HEK293 (cell line): ENCODE measurements around the gene PDSS2.

Experiments
- CTCF ChIA-PET: fragments of 350-600 bp; formaldehyde crosslinking; extraction: SDS; loops from one replicate; lab custom pipeline; 2021; ENCODE audit warnings: antibody characterized with exemption; lab: Yijun Ruan, JAX
- POLR2A ChIA-PET: fragments of 300-600 bp; formaldehyde crosslinking; extraction: SDS; loops from one replicate; lab custom pipeline; 2020; ENCODE audit warnings: antibody characterized with exemption, inconsistent platforms; lab: Yijun Ruan, JAX
- H3K27ac ChIP-seq: fragments of 200-500 bp; sonication (Bioruptor generic); 2 replicates; pipeline ENCODE4 v1.5.1; 2014; ENCODE audit warnings: low read depth, low read length, control low read depth, inconsistent platforms; ENCODE audit errors: extremely low read depth
- H3K36me3 ChIP-seq, 2 experiments: fragments of 200-500 bp in 1 of 2; sonication (Bioruptor generic) in 1 of 2; 1 replicate in 1 of 2; 2 replicates in 1 of 2; pipeline ENCODE4 v1.5.1; 2014 to 2017; ENCODE audit warnings: inconsistent platforms in 2 of 2, low read length in 2 of 2; ENCODE audit not compliant: control insufficient read depth in 2 of 2, insufficient read depth in 1 of 2
- H3K4me1 ChIP-seq: fragments of 200-500 bp; sonication (Bioruptor generic); 2 replicates; pipeline ENCODE4 v1.5.1; 2014; ENCODE audit warnings: mild to moderate bottlenecking, low read length, inconsistent platforms; ENCODE audit not compliant: control insufficient read depth, insufficient read depth
- H3K4me3 ChIP-seq: 2 replicates; pipeline ENCODE4 v1.5.1; 2011; ENCODE audit warnings: low read depth, mild to moderate bottlenecking, control low read depth, low read length, moderate library complexity
- H3K9me3 ChIP-seq: fragments of 200-500 bp; sonication (Bioruptor generic); 2 replicates; pipeline ENCODE4 v1.5.1; 2014; ENCODE audit warnings: low read depth, low read length, inconsistent platforms; ENCODE audit not compliant: control insufficient read depth, insufficient read depth
- BCL11A ChIP-seq: fragments of 450-650 bp; formaldehyde crosslinking; IDR thresholded peaks from 2 replicates; pipeline ENCODE4 v1.5.1; 2016; ENCODE audit warnings: low read depth, missing biosample characterization, missing genetic modification characterization
- GFI1B ChIP-seq: fragments of 450-650 bp; formaldehyde crosslinking; IDR thresholded peaks from 2 replicates; pipeline ENCODE4 v1.5.1; 2016; ENCODE audit warnings: missing biosample characterization, missing genetic modification characterization
- GLI2 ChIP-seq: fragments of 450-650 bp; formaldehyde crosslinking; IDR thresholded peaks from 2 replicates; pipeline ENCODE4; 2017; ENCODE audit warnings: missing biosample characterization, missing genetic modification characterization, low read depth, borderline replicate concordance
- PRDM1 ChIP-seq: fragments of 450-650 bp; formaldehyde crosslinking; IDR thresholded peaks from 2 replicates; pipeline ENCODE4; 2016; ENCODE audit warnings: missing biosample characterization, missing genetic modification characterization
- ZBTB48 ChIP-seq: fragments of 450-650 bp; formaldehyde crosslinking; IDR thresholded peaks from 2 replicates; pipeline ENCODE4 v1.5.1; 2016; ENCODE audit warnings: missing biosample characterization, missing genetic modification characterization
- ZNF10 ChIP-seq: fragments of 450-650 bp; formaldehyde crosslinking; IDR thresholded peaks from 2 replicates; pipeline ENCODE4 v1.5.1; 2017; ENCODE audit warnings: missing biosample characterization, missing genetic modification characterization
- ZNF140 ChIP-seq: fragments of 450-650 bp; formaldehyde crosslinking; IDR thresholded peaks from 2 replicates; pipeline ENCODE4 v1.5.1; 2016; ENCODE audit warnings: missing biosample characterization, missing genetic modification characterization
- ZNF155 ChIP-seq: fragments of 450-650 bp; formaldehyde crosslinking; IDR thresholded peaks from 2 replicates; pipeline ENCODE4 v1.5.1; 2016; ENCODE audit warnings: missing biosample characterization, missing genetic modification characterization
- ZNF341 ChIP-seq: fragments of 450-650 bp; formaldehyde crosslinking; IDR thresholded peaks from 2 replicates; pipeline ENCODE4; 2016; ENCODE audit warnings: low read depth, missing biosample characterization, missing genetic modification characterization
- ZNF555 ChIP-seq: fragments of 450-650 bp; formaldehyde crosslinking; conservative IDR thresholded peaks from 2 replicates; pipeline ENCODE4 v1.5.1; 2017; ENCODE audit warnings: missing biosample characterization, mild to moderate bottlenecking, missing genetic modification characterization, inconsistent platforms
- ZNF664 ChIP-seq: fragments of 450-650 bp; formaldehyde crosslinking; IDR thresholded peaks from 2 replicates; pipeline ENCODE4 v1.5.1; 2016; ENCODE audit warnings: missing biosample characterization, missing genetic modification characterization
- ZNF777 ChIP-seq: fragments of 450-650 bp; formaldehyde crosslinking; IDR thresholded peaks from 2 replicates; pipeline ENCODE4 v1.5.1; 2017; ENCODE audit warnings: missing biosample characterization, missing genetic modification characterization, borderline replicate concordance
- TF ChIP-seq, protein P1 (sequence below): fragments of 450-650 bp; formaldehyde crosslinking; IDR thresholded peaks from 2 replicates; pipeline ENCODE4 v1.5.1; 2016; ENCODE audit warnings: missing biosample characterization, missing genetic modification characterization
- TF ChIP-seq, protein P2 (sequence below): fragments of 450-650 bp; formaldehyde crosslinking; conservative IDR thresholded peaks from 2 replicates; pipeline ENCODE4 v1.5.1; 2016; ENCODE audit warnings: low read depth, missing biosample characterization, missing genetic modification characterization
- TF ChIP-seq, protein P3 (sequence below): fragments of 450-650 bp; formaldehyde crosslinking; IDR thresholded peaks from 2 replicates; pipeline ENCODE4 v1.5.1; 2017; ENCODE audit warnings: missing biosample characterization, missing genetic modification characterization
- TF ChIP-seq, protein P4 (sequence below): IDR thresholded peaks from 2 replicates; pipeline ENCODE4 v1.6.1; 2011; ENCODE audit warnings: mild to moderate bottlenecking, low read depth, low read length, borderline replicate concordance
- TF ChIP-seq, protein P5 (sequence below): fragments of 450-650 bp; formaldehyde crosslinking; IDR thresholded peaks from 2 replicates; pipeline ENCODE4 v1.5.1; 2016; ENCODE audit warnings: missing biosample characterization, missing genetic modification characterization, low read depth

Gene PDSS2

DNA sequence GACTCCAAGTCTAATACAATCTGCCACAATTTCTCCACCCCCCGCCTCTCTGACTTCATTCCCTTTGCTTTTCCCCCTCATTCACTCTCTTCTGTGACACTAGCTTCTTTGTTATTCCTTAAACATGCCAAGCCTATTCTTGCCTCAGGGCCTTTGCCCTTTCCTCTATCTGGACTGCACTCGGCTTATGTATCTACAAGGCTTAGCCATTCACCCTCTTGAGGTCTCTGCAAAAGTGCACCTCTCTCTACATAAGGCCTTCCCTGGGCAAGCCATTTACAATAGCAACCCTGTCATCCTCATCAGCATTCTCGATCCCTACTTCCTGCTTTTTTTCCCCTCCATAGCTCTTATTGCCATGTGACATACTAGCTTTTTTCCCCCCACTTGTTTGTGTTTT lies 168.9 kb downstream of the PDSS2 start:
- TF ChIP-seq BCL11A (tag by site-specific recombination) (no peak), ZNF155 (no peak), ZNF341 (tag by site-specific recombination) (no peak), ZNF555 (no peak), GLI2 (tag by site-specific recombination) (no peak), GFI1B (tag by site-specific recombination) (no peak), ZNF777 (no peak), ZNF664 (tag by site-specific recombination) (no peak), PRDM1 (no peak), ZBTB48 (tag by site-specific recombination) (no peak), ZNF140 (tag by site-specific recombination) (no peak), ZNF10 (tag by site-specific recombination) (no peak)
- TF ChIP-seq, protein P1, sequence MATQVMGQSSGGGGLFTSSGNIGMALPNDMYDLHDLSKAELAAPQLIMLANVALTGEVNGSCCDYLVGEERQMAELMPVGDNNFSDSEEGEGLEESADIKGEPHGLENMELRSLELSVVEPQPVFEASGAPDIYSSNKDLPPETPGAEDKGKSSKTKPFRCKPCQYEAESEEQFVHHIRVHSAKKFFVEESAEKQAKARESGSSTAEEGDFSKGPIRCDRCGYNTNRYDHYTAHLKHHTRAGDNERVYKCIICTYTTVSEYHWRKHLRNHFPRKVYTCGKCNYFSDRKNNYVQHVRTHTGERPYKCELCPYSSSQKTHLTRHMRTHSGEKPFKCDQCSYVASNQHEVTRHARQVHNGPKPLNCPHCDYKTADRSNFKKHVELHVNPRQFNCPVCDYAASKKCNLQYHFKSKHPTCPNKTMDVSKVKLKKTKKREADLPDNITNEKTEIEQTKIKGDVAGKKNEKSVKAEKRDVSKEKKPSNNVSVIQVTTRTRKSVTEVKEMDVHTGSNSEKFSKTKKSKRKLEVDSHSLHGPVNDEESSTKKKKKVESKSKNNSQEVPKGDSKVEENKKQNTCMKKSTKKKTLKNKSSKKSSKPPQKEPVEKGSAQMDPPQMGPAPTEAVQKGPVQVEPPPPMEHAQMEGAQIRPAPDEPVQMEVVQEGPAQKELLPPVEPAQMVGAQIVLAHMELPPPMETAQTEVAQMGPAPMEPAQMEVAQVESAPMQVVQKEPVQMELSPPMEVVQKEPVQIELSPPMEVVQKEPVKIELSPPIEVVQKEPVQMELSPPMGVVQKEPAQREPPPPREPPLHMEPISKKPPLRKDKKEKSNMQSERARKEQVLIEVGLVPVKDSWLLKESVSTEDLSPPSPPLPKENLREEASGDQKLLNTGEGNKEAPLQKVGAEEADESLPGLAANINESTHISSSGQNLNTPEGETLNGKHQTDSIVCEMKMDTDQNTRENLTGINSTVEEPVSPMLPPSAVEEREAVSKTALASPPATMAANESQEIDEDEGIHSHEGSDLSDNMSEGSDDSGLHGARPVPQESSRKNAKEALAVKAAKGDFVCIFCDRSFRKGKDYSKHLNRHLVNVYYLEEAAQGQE (tag by site-specific recombination): no peak
- TF ChIP-seq, protein P2, sequence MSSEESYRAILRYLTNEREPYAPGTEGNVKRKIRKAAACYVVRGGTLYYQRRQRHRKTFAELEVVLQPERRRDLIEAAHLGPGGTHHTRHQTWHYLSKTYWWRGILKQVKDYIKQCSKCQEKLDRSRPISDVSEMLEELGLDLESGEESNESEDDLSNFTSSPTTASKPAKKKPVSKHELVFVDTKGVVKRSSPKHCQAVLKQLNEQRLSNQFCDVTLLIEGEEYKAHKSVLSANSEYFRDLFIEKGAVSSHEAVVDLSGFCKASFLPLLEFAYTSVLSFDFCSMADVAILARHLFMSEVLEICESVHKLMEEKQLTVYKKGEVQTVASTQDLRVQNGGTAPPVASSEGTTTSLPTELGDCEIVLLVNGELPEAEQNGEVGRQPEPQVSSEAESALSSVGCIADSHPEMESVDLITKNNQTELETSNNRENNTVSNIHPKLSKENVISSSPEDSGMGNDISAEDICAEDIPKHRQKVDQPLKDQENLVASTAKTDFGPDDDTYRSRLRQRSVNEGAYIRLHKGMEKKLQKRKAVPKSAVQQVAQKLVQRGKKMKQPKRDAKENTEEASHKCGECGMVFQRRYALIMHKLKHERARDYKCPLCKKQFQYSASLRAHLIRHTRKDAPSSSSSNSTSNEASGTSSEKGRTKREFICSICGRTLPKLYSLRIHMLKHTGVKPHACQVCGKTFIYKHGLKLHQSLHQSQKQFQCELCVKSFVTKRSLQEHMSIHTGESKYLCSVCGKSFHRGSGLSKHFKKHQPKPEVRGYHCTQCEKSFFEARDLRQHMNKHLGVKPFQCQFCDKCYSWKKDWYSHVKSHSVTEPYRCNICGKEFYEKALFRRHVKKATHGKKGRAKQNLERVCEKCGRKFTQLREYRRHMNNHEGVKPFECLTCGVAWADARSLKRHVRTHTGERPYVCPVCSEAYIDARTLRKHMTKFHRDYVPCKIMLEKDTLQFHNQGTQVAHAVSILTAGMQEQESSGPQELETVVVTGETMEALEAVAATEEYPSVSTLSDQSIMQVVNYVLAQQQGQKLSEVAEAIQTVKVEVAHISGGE (tag by site-specific recombination): no peak
- TF ChIP-seq, protein P3, sequence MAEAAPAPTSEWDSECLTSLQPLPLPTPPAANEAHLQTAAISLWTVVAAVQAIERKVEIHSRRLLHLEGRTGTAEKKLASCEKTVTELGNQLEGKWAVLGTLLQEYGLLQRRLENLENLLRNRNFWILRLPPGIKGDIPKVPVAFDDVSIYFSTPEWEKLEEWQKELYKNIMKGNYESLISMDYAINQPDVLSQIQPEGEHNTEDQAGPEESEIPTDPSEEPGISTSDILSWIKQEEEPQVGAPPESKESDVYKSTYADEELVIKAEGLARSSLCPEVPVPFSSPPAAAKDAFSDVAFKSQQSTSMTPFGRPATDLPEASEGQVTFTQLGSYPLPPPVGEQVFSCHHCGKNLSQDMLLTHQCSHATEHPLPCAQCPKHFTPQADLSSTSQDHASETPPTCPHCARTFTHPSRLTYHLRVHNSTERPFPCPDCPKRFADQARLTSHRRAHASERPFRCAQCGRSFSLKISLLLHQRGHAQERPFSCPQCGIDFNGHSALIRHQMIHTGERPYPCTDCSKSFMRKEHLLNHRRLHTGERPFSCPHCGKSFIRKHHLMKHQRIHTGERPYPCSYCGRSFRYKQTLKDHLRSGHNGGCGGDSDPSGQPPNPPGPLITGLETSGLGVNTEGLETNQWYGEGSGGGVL (tag by site-specific recombination): no peak
- TF ChIP-seq, protein P4, sequence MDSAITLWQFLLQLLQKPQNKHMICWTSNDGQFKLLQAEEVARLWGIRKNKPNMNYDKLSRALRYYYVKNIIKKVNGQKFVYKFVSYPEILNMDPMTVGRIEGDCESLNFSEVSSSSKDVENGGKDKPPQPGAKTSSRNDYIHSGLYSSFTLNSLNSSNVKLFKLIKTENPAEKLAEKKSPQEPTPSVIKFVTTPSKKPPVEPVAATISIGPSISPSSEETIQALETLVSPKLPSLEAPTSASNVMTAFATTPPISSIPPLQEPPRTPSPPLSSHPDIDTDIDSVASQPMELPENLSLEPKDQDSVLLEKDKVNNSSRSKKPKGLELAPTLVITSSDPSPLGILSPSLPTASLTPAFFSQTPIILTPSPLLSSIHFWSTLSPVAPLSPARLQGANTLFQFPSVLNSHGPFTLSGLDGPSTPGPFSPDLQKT: no peak
- TF ChIP-seq, protein P5, sequence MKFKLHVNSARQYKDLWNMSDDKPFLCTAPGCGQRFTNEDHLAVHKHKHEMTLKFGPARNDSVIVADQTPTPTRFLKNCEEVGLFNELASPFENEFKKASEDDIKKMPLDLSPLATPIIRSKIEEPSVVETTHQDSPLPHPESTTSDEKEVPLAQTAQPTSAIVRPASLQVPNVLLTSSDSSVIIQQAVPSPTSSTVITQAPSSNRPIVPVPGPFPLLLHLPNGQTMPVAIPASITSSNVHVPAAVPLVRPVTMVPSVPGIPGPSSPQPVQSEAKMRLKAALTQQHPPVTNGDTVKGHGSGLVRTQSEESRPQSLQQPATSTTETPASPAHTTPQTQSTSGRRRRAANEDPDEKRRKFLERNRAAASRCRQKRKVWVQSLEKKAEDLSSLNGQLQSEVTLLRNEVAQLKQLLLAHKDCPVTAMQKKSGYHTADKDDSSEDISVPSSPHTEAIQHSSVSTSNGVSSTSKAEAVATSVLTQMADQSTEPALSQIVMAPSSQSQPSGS: no peak
- ChIA-PET POLR2A (no interaction called here), CTCF (interaction anchor here (0.5 to 1.9 kb wide), 3 partner anchors 33 to 207 kb away, joined by 3 to 7 read pairs (median 4); no protein-coding TSS in a partner anchor)
- Histone ChIP-seq H3K4me3 (no peak overlapping the region), H3K4me1 (no peaks in the 10 kb centered on the region; the same call in 1 of the 2 replicates), H3K9me3 (no peaks in the 10 kb centered on the region), H3K36me3 (no peaks in the 10 kb centered on the region), H3K27ac (no peak overlapping the region)
